GM12865 (cell line): ENCODE measurements around the gene SPAG4.

Experiments
- DNase-seq: peaks from one replicate; pipeline ENCODE4 v3.0.0; 2010; ENCODE audit warnings: low read depth
- H3K4me3 ChIP-seq: 2 replicates; pipeline ENCODE4 v1.5.1; 2011; ENCODE audit warnings: mild to moderate bottlenecking, low read depth, low read length, control low read depth
- CTCF ChIP-seq: IDR thresholded peaks from 2 replicates; pipeline ENCODE4 v1.5.1; 2011; ENCODE audit warnings: low read length, control low read depth, low read depth, inconsistent platforms; ENCODE audit not compliant: insufficient read depth; ENCODE audit errors: missing control alignments

The SPAG4 gene

GRCh38 chr20:35653893-35654292 is 38.3 kb downstream of the SPAG4 start:
- H3K4me3 ChIP-seq, result no peak overlapping the region
- no peak for TF ChIP-seq CTCF
- no peak for DNase-seq

DNA sequence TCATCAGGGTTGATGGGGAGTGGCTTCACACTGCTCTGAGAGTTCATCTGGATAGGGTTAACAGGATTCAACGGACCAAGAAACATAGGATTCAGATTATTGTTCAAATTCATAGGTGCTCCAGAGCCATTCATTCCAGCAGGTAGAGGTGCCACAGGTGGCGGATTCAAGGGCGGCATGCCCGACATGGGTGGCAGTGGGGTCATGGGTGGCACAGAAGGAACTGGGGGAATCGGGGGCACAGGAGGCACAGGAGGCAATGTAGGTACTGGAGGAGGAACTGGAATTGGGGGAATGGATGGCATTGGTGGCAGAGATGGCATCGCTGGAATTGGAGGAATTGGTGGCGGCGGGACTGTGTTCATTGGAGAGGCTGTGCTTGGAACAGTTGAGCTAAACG is 38.8 kb downstream of the SPAG4 start:
- no peak for TF ChIP-seq CTCF
- no peak for DNase-seq
- no peak overlapping the region for H3K4me3 ChIP-seq

- no peak overlapping the region for H3K4me3 ChIP-seq
- no peak for DNase-seq
Observed at GRCh38 chr20:35657271-35657670, 41.6 kb downstream of the SPAG4 start.

GRCh38 chr20:35660122-35660937 is 44.7 kb downstream of the SPAG4 start:
- H3K4me3 ChIP-seq, result no peak overlapping the region
- no peak for TF ChIP-seq CTCF
- peak; percentile 21 for DNase-seq

More at GRCh38 chr20:35657271-35657670, 41.6 kb downstream of the SPAG4 start:
- no peak for TF ChIP-seq CTCF

DNA sequence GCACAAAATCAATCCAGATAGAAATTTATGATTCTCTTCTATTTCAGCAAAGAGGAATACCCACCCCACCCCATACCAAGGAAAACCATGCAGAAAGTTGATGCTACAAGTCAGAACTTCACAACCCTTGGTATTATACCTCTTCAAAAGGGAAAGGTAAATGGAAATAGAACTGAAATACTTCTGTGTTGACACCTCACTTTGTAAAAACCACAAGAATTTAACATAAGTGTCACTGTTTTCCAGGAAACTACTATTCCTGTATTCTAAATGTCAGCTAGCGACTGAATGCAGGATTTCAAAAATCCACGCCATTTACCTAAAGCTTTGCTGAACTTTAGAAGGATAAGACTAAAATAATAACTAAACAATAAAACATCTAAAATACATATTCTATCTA is 45.4 kb downstream of the SPAG4 start:
- H3K4me3 ChIP-seq, result peak overlapping the region; percentile 91
- TF ChIP-seq CTCF, result no peak
- DNase-seq, result no peak

DNA sequence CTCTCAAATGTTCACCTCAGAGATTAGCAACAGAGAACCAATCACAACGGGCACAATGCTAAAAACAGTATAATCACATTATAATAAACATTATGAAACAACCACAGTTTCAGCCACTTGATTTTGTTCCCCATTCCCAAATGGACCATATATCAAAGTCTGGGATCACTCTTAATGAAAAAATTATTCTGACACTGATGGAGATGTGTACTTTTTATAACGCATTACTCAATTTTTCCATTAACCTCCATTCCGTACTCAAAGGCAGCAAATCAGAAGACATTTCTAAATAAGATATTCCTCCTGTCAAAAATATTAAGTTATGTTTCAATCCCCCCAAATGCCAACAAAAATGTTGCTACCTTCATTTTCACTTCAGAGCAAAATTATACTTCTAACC is 46.3 kb downstream of the SPAG4 start:
- peak overlapping the region; percentile 91 for H3K4me3 ChIP-seq
- no peak for TF ChIP-seq CTCF
- no peak for DNase-seq

GRCh38 chr20:35662551-35662950 is 46.9 kb downstream of the SPAG4 start:
- DNase-seq, result peak; percentile 14
- peak overlapping the region; percentile 91 for H3K4me3 ChIP-seq
- no peak for TF ChIP-seq CTCF
